SK-N-SH (cell line): ENCODE measurements around the gene MRRF. TPM values are rescaled to one million over a fixed set of nuclear protein-coding genes. Genes with fewer than 3 reads are reported as not detected.
"Not testable (repeated sequence)": the region's sequence is repeated elsewhere in the genome, so short reads cannot be mapped to it uniquely, and the experiment has no call there.

ENCODE experiments used
- CTCF ChIA-PET: fragments of 300-600, 350-600 bp; formaldehyde crosslinking; extraction: SDS; loops from one replicate; lab custom pipeline; 2021; lab: Yijun Ruan, JAX
- POLR2A ChIA-PET: fragments of 350-600 bp; sonication (Branson Sonifier 250); formaldehyde crosslinking; extraction: SDS; loops from one replicate; lab custom pipeline; 2020; ENCODE audit warnings: antibody characterized with exemption, inconsistent platforms; lab: Yijun Ruan, JAX
- DNase-seq: peaks from one replicate; pipeline ENCODE4 v3.0.0; 2012
- H2AFZ ChIP-seq: fragments of 200-600 bp; sonication (generic); 2 replicates; pipeline ENCODE4 v1.8.1; 2016; ENCODE audit warnings: antibody characterized with exemption, mild to moderate bottlenecking, low read depth
- H3F3A ChIP-seq: fragments of 200-600 bp; sonication (generic); replicated peaks from 2 replicates; pipeline ENCODE3; 2016; ENCODE audit warnings: antibody characterized with exemption, mild to moderate bottlenecking; ENCODE audit not compliant: insufficient read depth
- H3K27ac ChIP-seq, 2 experiments: fragments of 200-500 bp in 1 of 2; fragments of 200-600 bp in 1 of 2; sonication (Bioruptor generic) in 1 of 2; sonication (generic), shearing (Covaris generic) in 1 of 2; 2 replicates each; pipeline versions ENCODE4 v1.5.1 to v1.6.1; 2014 to 2016; ENCODE audit warnings: low read depth in 2 of 2, inconsistent platforms in 1 of 2, low read length in 1 of 2, mild to moderate bottlenecking in 1 of 2, mixed read lengths in 1 of 2
- H3K27me3 ChIP-seq: fragments of 200-600 bp; sonication (generic), shearing (Covaris generic); 2 replicates; pipeline ENCODE4 v1.6.1; 2016; ENCODE audit warnings: mixed run types; ENCODE audit not compliant: insufficient read depth
- H3K36me3 ChIP-seq, 2 experiments: fragments of 200-500 bp in 1 of 2; fragments of 200-600 bp in 1 of 2; sonication (Bioruptor generic) in 1 of 2; sonication (generic) in 1 of 2; replicated peaks in 1 of 2; 2 replicates each; pipeline versions ENCODE3 to v1.5.1; 2014 to 2016; ENCODE audit warnings: low read length in 1 of 2, mild to moderate bottlenecking in 1 of 2; ENCODE audit not compliant: insufficient read depth in 2 of 2, control insufficient read depth in 1 of 2
- H3K4me1 ChIP-seq, 2 experiments: fragments of 200-500 bp in 1 of 2; fragments of 200-600 bp in 1 of 2; sonication (Bioruptor generic) in 1 of 2; sonication (generic), shearing (Covaris generic) in 1 of 2; 2 replicates each; pipeline versions ENCODE4 v1.5.1 to v1.6.1; 2014 to 2016; ENCODE audit warnings: low read depth in 1 of 2, low read length in 1 of 2, mixed run types in 1 of 2; ENCODE audit not compliant: insufficient read depth in 2 of 2, control insufficient read depth in 1 of 2
- H3K4me2 ChIP-seq: fragments of 200-600 bp; sonication (generic), shearing (Covaris generic); 2 replicates; pipeline ENCODE4 v1.6.1; 2017; ENCODE audit warnings: mixed run types
- H3K4me3 ChIP-seq, 2 experiments: fragments of 200-500 bp in 1 of 2; fragments of 200-600 bp in 1 of 2; sonication (Bioruptor generic) in 1 of 2; sonication (generic), shearing (Covaris generic) in 1 of 2; 2 replicates each; pipeline versions ENCODE4 v1.5.1 to v1.8.1; 2014 to 2016; ENCODE audit warnings: low read depth in 2 of 2, inconsistent platforms in 1 of 2, low read length in 1 of 2, mild to moderate bottlenecking in 1 of 2, mixed read lengths in 1 of 2, moderate library complexity in 1 of 2
- H3K79me2 ChIP-seq: fragments of 200-600 bp; sonication (generic); 2 replicates; pipeline ENCODE4 v1.8.1; 2017; ENCODE audit warnings: mild to moderate bottlenecking; ENCODE audit not compliant: insufficient read depth
- H3K9ac ChIP-seq: fragments of 200-600 bp; sonication (generic); 2 replicates; pipeline ENCODE4 v1.6.1; 2017; ENCODE audit warnings: mixed run types
- H3K9me2 ChIP-seq: fragments of 200-600 bp; sonication (generic); 2 replicates; pipeline ENCODE4 v1.6.1; 2017; ENCODE audit warnings: mixed run types
- H3K9me3 ChIP-seq: fragments of 200-600 bp; sonication (generic); 2 replicates; pipeline ENCODE4 v1.6.1; 2017; ENCODE audit warnings: mixed run types, mild to moderate bottlenecking, moderate library complexity
- H4K20me1 ChIP-seq: fragments of 200-600 bp; sonication (generic); 2 replicates; pipeline ENCODE4 v1.6.1; 2017; ENCODE audit warnings: mild to moderate bottlenecking, mixed run types; ENCODE audit not compliant: insufficient read depth
- CHD2 ChIP-seq: fragments of 150-350 bp; IDR thresholded peaks from 2 replicates; pipeline ENCODE4 v1.6.1; 2018; ENCODE audit warnings: low read length; ENCODE audit not compliant: partially characterized antibody
- CTCF ChIP-seq: fragments of 200-600 bp; sonication (generic); IDR thresholded peaks from 2 replicates; pipeline ENCODE4 v1.6.1; 2017; ENCODE audit warnings: antibody characterized with exemption, mild to moderate bottlenecking, moderate library complexity
- ELF1 ChIP-seq: IDR thresholded peaks from 2 replicates; pipeline ENCODE4 v1.4.0; 2012
- EP300 ChIP-seq, 2 experiments: IDR thresholded peaks; 2 replicates each; pipeline versions ENCODE4 v1.4.0 to v1.6.1; 2012; ENCODE audit warnings: borderline replicate concordance in 1 of 2, low read depth in 1 of 2, low read length in 1 of 2
- FOSL2 ChIP-seq: IDR thresholded peaks from 2 replicates; pipeline ENCODE4 v1.4.0; 2012; ENCODE audit warnings: low read depth, mild to moderate bottlenecking, moderate library complexity, borderline replicate concordance
- FOXJ3 ChIP-seq: sonication (generic); formaldehyde crosslinking; IDR thresholded peaks from 2 replicates; pipeline ENCODE4 v1.5.1; 2020; ENCODE audit warnings: mild to moderate bottlenecking, missing genetic modification reagents
- FOXM1 ChIP-seq: IDR thresholded peaks from 2 replicates; pipeline ENCODE4 v1.4.0; 2012; ENCODE audit warnings: low read depth, mild to moderate bottlenecking
- GATA2 ChIP-seq: sonication (generic); formaldehyde crosslinking; IDR thresholded peaks from 2 replicates; pipeline ENCODE4 v1.5.0; 2020; ENCODE audit warnings: mild to moderate bottlenecking, missing genetic modification reagents
- IRF3 ChIP-seq: fragments of 150-350 bp; IDR thresholded peaks from 2 replicates; pipeline ENCODE4 v1.6.1; 2016; ENCODE audit warnings: mild to moderate bottlenecking, low read depth, low read length
- NFIC ChIP-seq: IDR thresholded peaks from 2 replicates; pipeline ENCODE4 v1.4.0; 2012; ENCODE audit warnings: borderline replicate concordance
- NRF1 ChIP-seq: IDR thresholded peaks from 2 replicates; pipeline ENCODE4 v1.6.1; 2012; ENCODE audit warnings: low read depth, mild to moderate bottlenecking, low read length
- RAD21 ChIP-seq: IDR thresholded peaks from 2 replicates; pipeline ENCODE4 v1.6.1; 2012; ENCODE audit warnings: mild to moderate bottlenecking, low read length
- RCOR1 ChIP-seq: fragments of 150-350 bp; IDR thresholded peaks from 2 replicates; pipeline ENCODE4 v1.6.1; 2017; ENCODE audit warnings: antibody characterized with exemption, low read length
- SIN3A ChIP-seq: IDR thresholded peaks from 2 replicates; pipeline ENCODE4 v1.6.1; 2012; ENCODE audit warnings: low read depth, mild to moderate bottlenecking, low read length, moderate library complexity, borderline replicate concordance
- TAF1 ChIP-seq: IDR thresholded peaks from 2 replicates; pipeline ENCODE4 v1.6.1; 2012; ENCODE audit warnings: low read depth, mild to moderate bottlenecking, low read length, moderate library complexity, borderline replicate concordance
- USF1 ChIP-seq: IDR thresholded peaks from 2 replicates; pipeline ENCODE4 v1.4.0; 2012; ENCODE audit warnings: low read depth, borderline replicate concordance
- USF2 ChIP-seq: fragments of 150-350 bp; IDR thresholded peaks from 2 replicates; pipeline ENCODE4 v1.6.1; 2017; ENCODE audit warnings: antibody characterized with exemption, low read length, low read depth, borderline replicate concordance
- YY1 ChIP-seq: IDR thresholded peaks from 2 replicates; pipeline ENCODE4 v1.4.0; 2012; ENCODE audit warnings: low read depth, mild to moderate bottlenecking
- ZBTB33 ChIP-seq: IDR thresholded peaks from 2 replicates; pipeline ENCODE4 v1.4.0; 2012; ENCODE audit warnings: low read depth, borderline replicate concordance
- WGBS: methylation state at CpG from one replicate; pipeline ENCODE4 v1.1.6; 2017; ENCODE audit warnings: low lambda C conversion rate; 5-methylcytosine and 5-hydroxymethylcytosine counted together
- polyA plus RNA-seq, 3 experiments: library from polyadenylated mRNA; depleted of rRNA; stranded (reverse); fragments of >200 nt; gene quantifications; 2 replicates each; pipeline ENCODE4 v1.2.3, GENCODE V29; 2012

The MRRF gene
- polyA plus RNA-seq, 1 of the 3 experiments (the other 2 are of a cell fraction) = 35.1 TPM

GRCh38 chr9:122329597-122329996 is 64.9 kb downstream of the MRRF start:
- H3F3A ChIP-seq = no peaks in the 10 kb centered on the region
- TF ChIP-seq USF2 (no peak), IRF3 (no peak), CTCF (no peak), FOXJ3 (CRISPR knock-in tag) (no peak), TAF1 (no peak), EP300 (IDR thresholded peaks at IDR 0.05; ENCODE audit: borderline replicate concordance in 1 of 2, low read depth in 1 of 2, low read length in 1 of 2) (no peak), GATA2 (no peak), ZBTB33 (no peak), RCOR1 (no peak), NRF1 (no peak), CHD2 (no peak), FOXM1 (no peak), ELF1 (no peak), YY1 (no peak), FOSL2 (no peak), USF1 (no peak), RAD21 (no peak), SIN3A (no peak), NFIC (no peak)
- WGBS = 97% methylated on average over 3 of the region's 3 CpGs
- no peak overlapping the region for H3K4me3 ChIP-seq
- no peaks in the 10 kb centered on the region for H3K9me3 ChIP-seq
- H3K27ac ChIP-seq = no peak overlapping the region
- H3K4me1 ChIP-seq = peaks cover 0 to 3% of the 10 kb centered on the region in 2 experiments; a peak in 1 of 4 replicates
- no peak for DNase-seq
- H3K4me2 ChIP-seq = no peak overlapping the region
- no peak overlapping the region for H3K9ac ChIP-seq
- POLR2A ChIA-PET = no interaction called here
- no peaks in the 10 kb centered on the region for H3K9me2 ChIP-seq
- H2AFZ ChIP-seq = no peak overlapping the region
- H3K27me3 ChIP-seq = no peaks in the 10 kb centered on the region
- no peaks in the 10 kb centered on the region for H4K20me1 ChIP-seq
- CTCF ChIA-PET = interaction anchor here (1.1 to 3.1 kb wide), 2 partner anchors 8 to 20 kb away, joined by 5 to 11 read pairs; no protein-coding TSS in a partner anchor
- peaks cover 12 to 15% of the 10 kb centered on the region in 2 experiments for H3K36me3 ChIP-seq
- H3K79me2 ChIP-seq = no peaks in the 10 kb centered on the region

GRCh38 chr9:122330466-122330865 is 65.8 kb downstream of the MRRF start:
- DNase-seq, H3K9ac ChIP-seq, H3K4me3 ChIP-seq, H3K27me3 ChIP-seq, H3K27ac ChIP-seq, H3K4me1 ChIP-seq, POLR2A ChIA-PET, H4K20me1 ChIP-seq, H3K4me2 ChIP-seq, H2AFZ ChIP-seq, H3K9me2 ChIP-seq, H3F3A ChIP-seq, H3K79me2 ChIP-seq, H3K9me3 ChIP-seq: not testable (repeated sequence)
- CTCF ChIA-PET = interaction anchor here (0.7 to 1.5 kb wide), 7 partner anchors 9 to 231 kb away, joined by 3 to 5 read pairs (median 3); no protein-coding TSS in a partner anchor
- H3K36me3 ChIP-seq = peaks cover 12 to 15% of the 10 kb centered on the region in 2 experiments
- WGBS = 93% methylated on average over 5 of the region's 6 CpGs
